ENCODE results near the gene IDH3A.

- no peak for TF ChIP-seq CTCF (conservative IDR thresholded peaks at IDR 0.05)
- TF ChIP-seq ZFX (IDR thresholded peaks at IDR 0.05) = no peak
Measured at GRCh38 chr15:78205337-78205736, 56.2 kb downstream of the IDH3A start.
